ENCODE results near the gene RTN4RL2.

Gene RTN4RL2

DNA sequence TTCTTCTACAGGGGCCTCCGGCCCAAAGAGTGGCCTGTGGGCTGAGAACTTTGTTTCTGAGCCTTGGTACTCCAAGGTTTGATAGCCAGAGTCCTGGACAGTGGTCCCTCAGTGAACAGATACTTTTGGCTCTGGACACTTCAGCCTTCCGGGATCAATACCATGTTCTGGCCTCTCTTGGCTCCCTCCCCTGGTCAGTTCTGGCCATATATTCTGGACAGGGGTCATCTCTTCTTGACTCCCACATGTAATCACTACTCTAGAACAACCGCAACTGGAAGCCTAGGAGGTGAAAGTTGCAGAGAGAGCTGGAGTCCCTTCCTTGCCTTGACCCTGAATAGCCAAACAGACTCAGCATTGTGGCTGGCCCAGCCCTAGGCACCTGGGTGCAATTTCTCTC is 2.3 kb downstream of the RTN4RL2 start:
- H3K27ac ChIP-seq (ENCODE audit: poor library complexity, severe bottlenecking) = no peak overlapping the region
- H3K36me3 ChIP-seq (ENCODE audit: low read depth) = no peaks in the 10 kb centered on the region
- H3K4me1 ChIP-seq (ENCODE audit: insufficient read depth, poor library complexity, severe bottlenecking) = no peaks in the 10 kb centered on the region
- DNase-seq (ENCODE audit: low spot score) (no peak), ATAC-seq (ENCODE audit: low read depth) (no peak)
- H3K27me3 ChIP-seq (ENCODE audit: insufficient read depth, poor library complexity, severe bottlenecking) = peaks cover 35% of the 10 kb centered on the region
- TF ChIP-seq, protein P1, sequence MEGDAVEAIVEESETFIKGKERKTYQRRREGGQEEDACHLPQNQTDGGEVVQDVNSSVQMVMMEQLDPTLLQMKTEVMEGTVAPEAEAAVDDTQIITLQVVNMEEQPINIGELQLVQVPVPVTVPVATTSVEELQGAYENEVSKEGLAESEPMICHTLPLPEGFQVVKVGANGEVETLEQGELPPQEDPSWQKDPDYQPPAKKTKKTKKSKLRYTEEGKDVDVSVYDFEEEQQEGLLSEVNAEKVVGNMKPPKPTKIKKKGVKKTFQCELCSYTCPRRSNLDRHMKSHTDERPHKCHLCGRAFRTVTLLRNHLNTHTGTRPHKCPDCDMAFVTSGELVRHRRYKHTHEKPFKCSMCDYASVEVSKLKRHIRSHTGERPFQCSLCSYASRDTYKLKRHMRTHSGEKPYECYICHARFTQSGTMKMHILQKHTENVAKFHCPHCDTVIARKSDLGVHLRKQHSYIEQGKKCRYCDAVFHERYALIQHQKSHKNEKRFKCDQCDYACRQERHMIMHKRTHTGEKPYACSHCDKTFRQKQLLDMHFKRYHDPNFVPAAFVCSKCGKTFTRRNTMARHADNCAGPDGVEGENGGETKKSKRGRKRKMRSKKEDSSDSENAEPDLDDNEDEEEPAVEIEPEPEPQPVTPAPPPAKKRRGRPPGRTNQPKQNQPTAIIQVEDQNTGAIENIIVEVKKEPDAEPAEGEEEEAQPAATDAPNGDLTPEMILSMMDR (IDR thresholded peaks at IDR 0.05; ENCODE audit: poor library complexity, severe bottlenecking) = no peak
- no peaks in the 10 kb centered on the region for H3K9me3 ChIP-seq (ENCODE audit: severe bottlenecking)
- H3K4me3 ChIP-seq (ENCODE audit: severe bottlenecking) = no peak overlapping the region

DNA sequence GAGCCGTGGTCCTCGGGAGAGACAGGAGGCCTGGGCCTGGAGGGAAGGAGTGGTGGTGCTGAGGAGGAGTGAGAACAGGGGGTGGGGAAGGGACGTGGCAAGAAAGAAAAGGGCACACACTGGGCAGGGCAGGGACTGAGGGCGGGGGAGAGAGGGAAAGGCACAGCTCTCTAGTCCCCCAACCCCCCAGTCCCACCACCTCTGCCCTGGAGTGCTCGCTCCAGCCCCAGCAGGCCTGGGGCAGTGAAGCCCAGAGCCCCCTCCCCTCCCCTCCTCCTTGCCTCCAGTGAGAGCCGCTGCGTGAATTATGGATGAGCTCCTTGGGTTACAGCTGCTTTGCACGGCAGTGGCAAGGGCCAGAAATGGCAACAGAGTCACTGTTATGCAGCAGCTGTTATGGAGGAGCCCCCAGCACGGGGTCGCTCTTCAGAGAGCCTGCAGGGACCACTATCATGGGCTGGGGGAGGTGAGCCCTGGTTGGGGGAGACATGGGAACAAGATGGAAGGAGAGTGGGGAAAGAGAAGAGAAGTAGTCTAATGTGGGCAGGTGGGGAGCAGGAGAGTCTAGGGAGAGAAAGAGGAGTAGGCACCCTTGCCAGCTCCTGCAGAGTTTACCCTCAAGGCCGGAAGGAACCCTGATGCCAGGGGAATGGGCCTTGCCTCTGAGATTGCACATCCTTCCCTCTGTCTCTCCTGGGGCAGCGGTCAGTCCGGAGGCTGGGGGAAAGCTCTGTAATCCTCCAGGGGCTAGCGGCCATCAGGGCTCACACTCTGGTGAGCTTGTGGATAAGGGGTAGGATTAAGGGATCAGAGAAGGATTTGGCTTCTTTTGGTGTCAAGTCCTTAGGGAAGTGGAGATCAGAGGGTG is 3.6 kb downstream of the RTN4RL2 start:
- no peak for ATAC-seq (ENCODE audit: low read depth)
- no peaks in the 10 kb centered on the region for H3K4me1 ChIP-seq (ENCODE audit: insufficient read depth, poor library complexity, severe bottlenecking)
- no peaks in the 10 kb centered on the region for H3K36me3 ChIP-seq (ENCODE audit: low read depth)
- TF ChIP-seq, protein P1 (IDR thresholded peaks at IDR 0.05; ENCODE audit: poor library complexity, severe bottlenecking) = no peak
- no peak for DNase-seq (ENCODE audit: low spot score)
- H3K9me3 ChIP-seq (ENCODE audit: severe bottlenecking) = no peaks in the 10 kb centered on the region
- no peak overlapping the region for H3K27ac ChIP-seq (ENCODE audit: poor library complexity, severe bottlenecking)
- H3K27me3 ChIP-seq (ENCODE audit: insufficient read depth, poor library complexity, severe bottlenecking) = peaks cover 24% of the 10 kb centered on the region
- no peak overlapping the region for H3K4me3 ChIP-seq (ENCODE audit: severe bottlenecking)

DNA sequence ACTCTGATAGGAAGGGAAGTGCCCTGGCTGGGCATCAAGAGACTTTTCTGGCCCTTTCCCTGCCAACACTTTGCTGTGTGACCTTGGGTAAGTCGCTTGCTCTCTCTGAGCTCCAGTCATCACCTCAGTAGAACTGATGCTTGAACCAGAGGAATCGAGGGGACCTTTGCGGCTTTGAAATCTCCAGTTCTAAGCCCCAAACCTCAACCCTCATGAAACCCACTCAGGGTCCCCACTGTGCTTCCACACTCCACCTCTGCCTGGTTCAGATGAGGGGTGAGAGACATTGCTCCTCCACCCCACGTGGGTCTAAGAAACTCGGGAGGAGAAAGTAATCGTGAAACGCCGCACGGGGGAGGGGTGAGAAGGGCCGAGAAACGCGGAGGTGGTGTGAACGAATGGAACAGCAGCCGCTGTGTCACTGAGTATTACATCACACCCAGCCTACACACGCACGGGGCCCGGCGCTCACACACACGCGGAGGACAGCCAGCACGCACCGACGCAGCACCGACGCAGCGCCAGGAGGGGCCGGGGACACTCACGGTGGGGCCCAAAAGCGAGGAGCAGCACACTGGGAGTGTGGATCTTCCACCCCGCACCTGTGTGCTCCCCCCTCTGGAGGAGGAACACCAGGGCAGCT is 4.3 kb downstream of the RTN4RL2 start:
- Histone ChIP-seq H3K36me3 (ENCODE audit: low read depth) (no peaks in the 10 kb centered on the region), H3K27me3 (ENCODE audit: insufficient read depth, poor library complexity, severe bottlenecking) (peaks cover 16% of the 10 kb centered on the region), H3K27ac (ENCODE audit: poor library complexity, severe bottlenecking) (no peak overlapping the region), H3K4me3 (ENCODE audit: severe bottlenecking) (no peak overlapping the region), H3K4me1 (ENCODE audit: insufficient read depth, poor library complexity, severe bottlenecking) (no peaks in the 10 kb centered on the region), H3K9me3 (ENCODE audit: severe bottlenecking) (no peaks in the 10 kb centered on the region)
- ATAC-seq (ENCODE audit: low read depth) (no peak), DNase-seq (ENCODE audit: low spot score) (no peak)
- TF ChIP-seq, protein P1 (IDR thresholded peaks at IDR 0.05; ENCODE audit: poor library complexity, severe bottlenecking) = no peak

DNA sequence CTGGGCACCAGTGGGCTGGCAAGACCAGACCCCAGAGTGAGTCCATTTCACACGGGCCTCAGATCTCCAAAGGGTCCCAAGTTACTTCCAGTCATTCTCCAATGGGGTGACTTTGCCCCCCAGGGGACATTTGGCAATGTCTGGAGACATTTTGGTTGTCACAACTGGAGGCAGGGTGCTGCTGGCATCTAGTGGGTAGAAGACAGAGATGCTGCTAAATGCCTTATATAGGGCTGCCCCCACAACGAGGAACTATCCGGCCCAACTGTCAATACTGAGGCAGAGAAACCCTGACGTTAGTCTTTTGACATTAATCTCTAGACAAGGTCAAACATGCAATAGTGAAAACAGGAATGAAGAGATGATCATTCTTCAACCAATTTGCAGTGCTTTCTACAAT is 6.4 kb downstream of the RTN4RL2 start:
- no peaks in the 10 kb centered on the region for H3K9me3 ChIP-seq (ENCODE audit: severe bottlenecking)

More for the DNA sequence above, 6.4 kb downstream of the RTN4RL2 start:
- TF ChIP-seq, protein P1 (IDR thresholded peaks at IDR 0.05; ENCODE audit: poor library complexity, severe bottlenecking) = no peak
- DNase-seq (ENCODE audit: low spot score) (no peak), ATAC-seq (ENCODE audit: low read depth) (no peak)
- Histone ChIP-seq H3K36me3 (ENCODE audit: low read depth) (no peaks in the 10 kb centered on the region), H3K27me3 (ENCODE audit: insufficient read depth, poor library complexity, severe bottlenecking) (peaks cover 3% of the 10 kb centered on the region), H3K4me1 (ENCODE audit: insufficient read depth, poor library complexity, severe bottlenecking) (no peaks in the 10 kb centered on the region), H3K27ac (ENCODE audit: poor library complexity, severe bottlenecking) (no peak overlapping the region), H3K4me3 (ENCODE audit: severe bottlenecking) (no peak overlapping the region)

All from RWPE2 (cell line).